HG03354 (cell line): ENCODE measurements around the gene AMMECR1.
"Not testable (repeated sequence)": the region's sequence is repeated elsewhere in the genome, so short reads cannot be mapped to it uniquely, and the experiment has no call there.

Experiments
- ATAC-seq: cut with Tn5 transposase; IDR thresholded peaks from one replicate; pipeline ENCODE4 v1.9.1; 2021; ENCODE audit warnings: mild to moderate bottlenecking; ENCODE audit not compliant: unreplicated experiment, poor library complexity, severe bottlenecking

Gene AMMECR1

GRCh38 chrX:110178179-110178865, 139.6 kb downstream of the AMMECR1 start:
- no peak for ATAC-seq

GRCh38 chrX:110175696-110176095, 142.2 kb downstream of the AMMECR1 start:
- no peak for ATAC-seq

GRCh38 chrX:110175146-110175545, 142.7 kb downstream of the AMMECR1 start:
- no peak for ATAC-seq

- no peak for ATAC-seq
These were observed 144.4 kb downstream of the AMMECR1 start for GRCh38 chrX:110173192-110174175.

GRCh38 chrX:110172215-110172614, 145.7 kb downstream of the AMMECR1 start:
- ATAC-seq: peak; percentile 98

- no peak for ATAC-seq
These were observed 146.4 kb downstream of the AMMECR1 start for GRCh38 chrX:110171442-110171841.

- no peak for ATAC-seq
These were observed 147.9 kb downstream of the AMMECR1 start for GRCh38 chrX:110170029-110170428.

GRCh38 chrX:110168585-110168984, 149.3 kb downstream of the AMMECR1 start:
- no peak for ATAC-seq

- ATAC-seq: peak; percentile 39
These were observed 149.9 kb downstream of the AMMECR1 start for GRCh38 chrX:110167952-110168451.

- no peak for ATAC-seq
These were observed 154.4 kb downstream of the AMMECR1 start for GRCh38 chrX:110163488-110163887.

- no peak for ATAC-seq
These were observed 155.0 kb downstream of the AMMECR1 start for GRCh38 chrX:110162867-110163266.

GRCh38 chrX:110162131-110162530, 155.8 kb downstream of the AMMECR1 start:
- ATAC-seq: no peak

GRCh38 chrX:110161361-110161686, 156.6 kb downstream of the AMMECR1 start:
- ATAC-seq: no peak

- no peak for ATAC-seq
These were observed 158.0 kb downstream of the AMMECR1 start for GRCh38 chrX:110159865-110160264.

GRCh38 chrX:110159235-110159634, 158.7 kb downstream of the AMMECR1 start:
- no peak for ATAC-seq

- ATAC-seq: no peak
These were observed 160.4 kb downstream of the AMMECR1 start for GRCh38 chrX:110157444-110157843.

- no peak for ATAC-seq
These were observed 161.6 kb downstream of the AMMECR1 start for GRCh38 chrX:110156167-110156754.

- ATAC-seq: no peak
These were observed 162.1 kb downstream of the AMMECR1 start for GRCh38 chrX:110155759-110156158.

- not testable (repeated sequence) for ATAC-seq
These were observed 163.6 kb downstream of the AMMECR1 start for GRCh38 chrX:110154328-110154727.

GRCh38 chrX:110153896-110154295, 164.0 kb downstream of the AMMECR1 start:
- no peak for ATAC-seq
